ENCODE data around the gene GABRB1.

- TF ChIP-seq, protein P1, sequence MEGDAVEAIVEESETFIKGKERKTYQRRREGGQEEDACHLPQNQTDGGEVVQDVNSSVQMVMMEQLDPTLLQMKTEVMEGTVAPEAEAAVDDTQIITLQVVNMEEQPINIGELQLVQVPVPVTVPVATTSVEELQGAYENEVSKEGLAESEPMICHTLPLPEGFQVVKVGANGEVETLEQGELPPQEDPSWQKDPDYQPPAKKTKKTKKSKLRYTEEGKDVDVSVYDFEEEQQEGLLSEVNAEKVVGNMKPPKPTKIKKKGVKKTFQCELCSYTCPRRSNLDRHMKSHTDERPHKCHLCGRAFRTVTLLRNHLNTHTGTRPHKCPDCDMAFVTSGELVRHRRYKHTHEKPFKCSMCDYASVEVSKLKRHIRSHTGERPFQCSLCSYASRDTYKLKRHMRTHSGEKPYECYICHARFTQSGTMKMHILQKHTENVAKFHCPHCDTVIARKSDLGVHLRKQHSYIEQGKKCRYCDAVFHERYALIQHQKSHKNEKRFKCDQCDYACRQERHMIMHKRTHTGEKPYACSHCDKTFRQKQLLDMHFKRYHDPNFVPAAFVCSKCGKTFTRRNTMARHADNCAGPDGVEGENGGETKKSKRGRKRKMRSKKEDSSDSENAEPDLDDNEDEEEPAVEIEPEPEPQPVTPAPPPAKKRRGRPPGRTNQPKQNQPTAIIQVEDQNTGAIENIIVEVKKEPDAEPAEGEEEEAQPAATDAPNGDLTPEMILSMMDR (IDR thresholded peaks at IDR 0.05; ENCODE audit: low read length): no peak
- TF ChIP-seq EZH2 (optimal IDR thresholded peaks at IDR 0.05; ENCODE audit: low read depth, low read length): no peak
- no peak for TF ChIP-seq EZH2phosphoT487 (IDR thresholded peaks at IDR 0.05; ENCODE audit: low read length)
Measured at GRCh38 chr4:47386561-47387235, 355.3 kb downstream of the GABRB1 start.
